ENCODE measurements around the gene RNF146.
A peak's percentile ranks its signal among the peaks of the same experiment; 100 is the strongest.
"Not testable (repeated sequence)": the region's sequence is repeated elsewhere in the genome, so short reads cannot be mapped to it uniquely, and the experiment has no call there.

The RNF146 gene

DNA sequence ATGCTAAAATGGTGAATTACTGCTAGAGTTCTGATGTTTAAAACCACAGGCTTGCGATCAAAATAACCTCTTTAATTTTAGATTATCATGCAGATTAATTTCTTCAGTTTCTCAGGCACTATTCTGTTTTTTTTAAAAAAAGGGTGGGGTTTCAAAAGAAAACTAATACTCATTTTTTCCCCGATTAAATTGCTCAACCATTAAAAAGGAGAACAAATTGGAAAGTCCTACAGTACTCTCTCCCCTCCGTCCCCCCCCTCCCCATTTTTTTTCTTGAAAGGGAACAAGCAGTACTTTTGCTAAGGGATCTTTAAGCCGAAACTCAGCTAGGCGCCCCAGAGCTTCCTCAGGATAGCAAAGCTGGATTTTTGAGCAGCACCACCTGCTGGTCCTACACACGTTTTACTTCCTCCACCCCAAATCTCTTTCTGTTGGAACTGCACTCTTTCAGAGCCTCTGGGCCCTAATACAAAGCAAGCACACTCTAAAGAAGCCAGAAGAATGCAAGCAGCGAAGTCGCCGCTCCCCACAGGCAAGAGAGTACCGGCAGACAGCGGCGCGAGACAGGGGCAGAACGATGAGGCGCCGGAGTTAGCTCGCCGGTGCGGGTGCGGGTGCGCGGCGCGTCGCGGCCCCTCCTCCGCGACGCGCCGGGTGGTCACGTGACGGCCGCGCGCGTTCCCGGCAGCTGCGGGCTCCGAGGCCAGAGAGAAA is at the start of gene RNF146:
RNF146 (plus strand) TSS at position 687 of the 714 bp plus-strand sequence. CDS start 13,475 bp downstream, outside the sequence.
- H3K27me3 ChIP-seq (replicated peaks; ENCODE audit: control insufficient read depth, insufficient read depth, low read length) = no peaks in the 10 kb centered on the region
- peak; percentile 82 for TF ChIP-seq CTCF (IDR thresholded peaks at IDR 0.05; ENCODE audit: insufficient read depth, low read length, poor library complexity, severe bottlenecking)
- peak within 1 kb of the TSS; percentile 94 for H3K4me3 ChIP-seq (replicated peaks; ENCODE audit: low read depth, low read length)
- H3K36me3 ChIP-seq (ENCODE audit: control insufficient read depth, insufficient read depth, low read length) = no peaks in the 10 kb centered on the region
- peak; percentile 90 for DNase-seq (ENCODE audit: extremely low read depth, insufficient read length)

DNA sequence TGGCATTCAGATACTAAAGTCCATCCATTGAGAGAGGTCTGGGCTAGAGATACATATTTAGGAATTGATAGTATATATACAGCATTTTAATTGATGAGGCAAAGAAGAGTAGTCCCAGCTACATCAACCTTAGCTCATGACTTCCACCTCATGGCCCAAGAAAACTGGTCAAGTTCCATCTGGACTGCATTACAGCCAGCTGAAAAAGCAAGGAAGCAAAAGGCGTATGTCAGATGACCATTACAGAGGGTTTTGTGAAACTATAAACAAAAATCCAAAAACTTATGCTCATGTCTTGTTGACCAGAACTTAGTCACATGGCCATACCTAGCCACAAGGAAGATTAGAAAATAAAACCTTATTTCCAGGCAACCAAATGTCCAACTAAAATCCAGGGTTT is 46.8 kb upstream of the RNF146 start:
- TF ChIP-seq CTCF (IDR thresholded peaks at IDR 0.05; ENCODE audit: insufficient read depth, low read length, poor library complexity, severe bottlenecking) = no peak
- no peak for DNase-seq (ENCODE audit: extremely low read depth, insufficient read length)
- Histone ChIP-seq H3K4me3 (replicated peaks; ENCODE audit: low read depth, low read length) (no peak overlapping the region), H3K27me3 (replicated peaks; ENCODE audit: control insufficient read depth, insufficient read depth, low read length) (no peaks in the 10 kb centered on the region), H3K36me3 (ENCODE audit: control insufficient read depth, insufficient read depth, low read length) (no peaks in the 10 kb centered on the region)

GRCh38 chr6:127221201-127221600 is 45.5 kb upstream of the RNF146 start:
- DNase-seq (ENCODE audit: extremely low read depth, insufficient read length) = no peak
- Histone ChIP-seq H3K4me3 (replicated peaks; ENCODE audit: low read depth, low read length) (no peak overlapping the region), H3K36me3 (ENCODE audit: control insufficient read depth, insufficient read depth, low read length) (no peaks in the 10 kb centered on the region), H3K27me3 (replicated peaks; ENCODE audit: control insufficient read depth, insufficient read depth, low read length) (no peaks in the 10 kb centered on the region)
- no peak for TF ChIP-seq CTCF (IDR thresholded peaks at IDR 0.05; ENCODE audit: insufficient read depth, low read length, poor library complexity, severe bottlenecking)

DNA sequence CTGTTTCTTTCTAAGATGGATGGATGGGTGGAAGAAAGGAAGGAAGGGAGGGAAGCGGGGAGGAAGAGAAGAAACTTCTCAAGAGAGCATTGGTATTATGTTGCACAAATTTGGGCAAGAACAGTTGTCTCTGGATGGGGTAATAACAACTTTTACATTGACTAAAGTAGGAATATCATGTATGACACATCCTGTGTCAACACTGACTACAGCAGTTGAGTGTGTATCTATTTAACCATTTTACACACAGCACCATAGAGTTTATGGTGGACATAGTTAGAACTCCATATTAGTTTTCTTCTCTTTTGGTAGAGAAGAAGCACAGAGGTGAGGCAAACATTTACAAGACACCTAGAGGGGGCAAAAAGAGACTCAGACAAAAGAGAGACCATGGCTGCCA is 44.2 kb upstream of the RNF146 start:
- no peak for DNase-seq (ENCODE audit: extremely low read depth, insufficient read length)
- no peak overlapping the region for H3K4me3 ChIP-seq (replicated peaks; ENCODE audit: low read depth, low read length)
- no peaks in the 10 kb centered on the region for H3K27me3 ChIP-seq (replicated peaks; ENCODE audit: control insufficient read depth, insufficient read depth, low read length)
- no peak for TF ChIP-seq CTCF (IDR thresholded peaks at IDR 0.05; ENCODE audit: insufficient read depth, low read length, poor library complexity, severe bottlenecking)
- no peaks in the 10 kb centered on the region for H3K36me3 ChIP-seq (ENCODE audit: control insufficient read depth, insufficient read depth, low read length)

DNA sequence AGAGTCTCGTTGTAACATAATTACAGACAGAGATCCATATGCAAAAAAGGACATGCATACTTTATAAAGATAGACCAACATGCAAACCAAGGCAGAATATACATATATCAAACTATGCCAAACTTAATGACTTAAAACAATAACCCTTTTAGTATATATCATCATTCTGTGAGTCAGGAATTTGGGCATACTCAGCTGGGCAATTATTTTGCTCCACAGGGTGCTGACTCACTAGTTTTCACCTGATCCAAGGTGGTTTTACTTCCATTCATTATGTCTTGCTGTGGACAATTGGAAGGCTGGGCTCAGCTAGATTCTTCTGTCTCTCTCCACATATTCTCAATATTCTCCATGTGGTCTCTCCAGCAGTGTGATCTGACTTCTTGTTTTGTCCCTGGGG is 41.2 kb upstream of the RNF146 start:
- no peaks in the 10 kb centered on the region for H3K36me3 ChIP-seq (ENCODE audit: control insufficient read depth, insufficient read depth, low read length)

GRCh38 chr6:127233819-127234218 is 32.8 kb upstream of the RNF146 start:
- DNase-seq (ENCODE audit: extremely low read depth, insufficient read length); H3K27me3 ChIP-seq (replicated peaks; ENCODE audit: control insufficient read depth, insufficient read depth, low read length); H3K36me3 ChIP-seq (ENCODE audit: control insufficient read depth, insufficient read depth, low read length); H3K4me3 ChIP-seq (replicated peaks; ENCODE audit: low read depth, low read length): not testable (repeated sequence)

More for the DNA sequence above, 41.2 kb upstream of the RNF146 start:
- no peaks in the 10 kb centered on the region for H3K27me3 ChIP-seq (replicated peaks; ENCODE audit: control insufficient read depth, insufficient read depth, low read length)
- no peak for TF ChIP-seq CTCF (IDR thresholded peaks at IDR 0.05; ENCODE audit: insufficient read depth, low read length, poor library complexity, severe bottlenecking)
- no peak for DNase-seq (ENCODE audit: extremely low read depth, insufficient read length)
- no peak overlapping the region for H3K4me3 ChIP-seq (replicated peaks; ENCODE audit: low read depth, low read length)

Measured in GM06990 (cell line).